ENCODE data around the gene CYB5R4.
"Not testable (repeated sequence)": the region's sequence is repeated elsewhere in the genome, so short reads cannot be mapped to it uniquely, and the experiment has no call there.

The CYB5R4 gene

DNA sequence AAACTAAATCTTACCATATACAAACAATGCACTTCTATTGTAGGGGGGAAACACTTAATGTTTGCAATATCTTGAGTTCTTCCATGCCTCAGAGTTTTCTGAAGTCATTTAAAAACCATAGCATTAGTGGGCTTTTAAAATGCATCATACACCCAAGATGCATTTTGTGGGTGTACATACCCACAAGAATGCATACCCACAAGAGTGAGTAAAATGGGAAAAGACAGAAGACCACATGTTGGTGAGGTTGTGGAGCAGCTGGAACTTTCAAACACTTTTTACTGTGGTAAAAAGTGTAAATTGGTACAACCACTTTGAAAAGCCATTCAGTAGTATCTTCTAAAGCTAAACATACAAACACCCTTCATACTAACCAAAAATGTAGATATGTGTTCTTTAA lies 57.5 kb downstream of the CYB5R4 start:
- DNase-seq, result no peak

DNA sequence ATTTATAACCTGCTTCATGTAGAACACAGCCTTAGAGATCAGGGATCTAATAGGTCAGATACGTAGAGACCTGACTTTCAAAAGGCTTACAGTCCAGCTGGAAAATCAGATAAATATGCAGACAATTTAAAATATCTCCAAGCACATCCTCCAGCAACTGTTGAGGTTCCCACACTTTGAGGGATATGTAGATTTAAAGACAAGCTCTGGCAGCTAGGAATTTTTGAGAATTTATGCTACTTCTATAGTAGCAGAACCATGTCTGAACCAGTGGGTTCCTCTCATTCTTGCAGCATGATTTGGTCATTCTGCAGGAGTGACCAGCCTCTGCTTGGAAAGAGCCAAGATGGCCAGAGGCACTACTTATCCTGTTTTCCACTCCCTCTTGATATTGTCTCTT lies 60.5 kb downstream of the CYB5R4 start:
- DNase-seq, result no peak

DNA sequence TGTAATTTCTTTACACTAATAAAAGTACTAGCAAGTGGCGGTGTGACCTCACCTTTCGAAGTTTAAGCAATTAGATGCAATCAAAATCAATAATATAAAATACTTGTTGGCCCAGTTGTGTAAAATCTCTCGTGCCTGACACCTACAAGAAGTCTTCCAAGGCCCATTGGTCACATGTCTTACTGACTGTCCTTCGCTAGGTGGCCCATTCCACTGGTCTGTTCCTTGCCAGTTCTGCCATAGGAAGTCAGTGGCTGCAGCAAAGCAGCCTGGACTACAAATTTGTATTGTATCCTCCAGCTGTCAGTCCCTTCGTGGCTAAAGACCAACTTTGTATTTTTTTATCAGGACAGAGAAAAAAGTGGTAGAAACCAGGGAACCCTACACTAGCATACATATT lies 61.8 kb downstream of the CYB5R4 start:
- no peak for DNase-seq

DNA sequence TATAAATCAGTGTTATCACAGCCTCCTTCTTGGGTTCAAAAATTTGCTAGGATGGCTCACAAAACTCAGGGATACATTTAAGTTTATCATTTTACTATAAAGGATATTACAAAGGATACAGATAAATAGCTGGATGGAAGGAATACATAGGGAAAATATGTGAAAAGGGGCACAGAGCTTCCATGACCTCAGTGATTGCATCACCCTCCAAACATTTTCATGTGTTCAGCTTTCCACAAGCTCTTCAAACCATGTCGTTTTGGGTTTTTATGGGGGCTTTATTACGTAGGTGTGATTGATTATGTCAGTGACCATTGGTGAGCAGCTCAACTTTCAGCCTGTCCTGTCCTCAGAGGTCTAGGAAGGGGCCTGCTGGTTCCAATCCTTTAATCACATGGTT lies 68.0 kb downstream of the CYB5R4 start:
- DNase-seq, result no peak

DNA sequence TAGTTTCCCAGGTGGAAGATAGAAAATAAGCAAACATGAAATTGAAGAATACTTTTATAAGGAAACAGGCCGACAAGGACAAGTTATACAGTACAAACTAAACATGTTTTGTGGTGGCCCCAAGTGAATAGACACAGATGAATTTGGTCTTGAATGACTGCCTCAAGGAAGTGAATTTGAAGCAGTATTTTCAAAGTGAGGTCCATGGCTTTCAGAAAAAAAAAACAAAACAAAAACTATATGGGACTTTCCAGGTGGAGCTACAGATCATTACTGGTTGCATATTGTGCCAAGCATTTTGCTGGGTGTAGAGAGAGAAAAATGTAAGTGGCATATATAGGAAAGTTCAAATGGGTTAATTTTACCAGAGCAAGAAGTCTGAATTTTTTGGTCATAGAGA lies 68.8 kb downstream of the CYB5R4 start:
- no peak for DNase-seq

DNA sequence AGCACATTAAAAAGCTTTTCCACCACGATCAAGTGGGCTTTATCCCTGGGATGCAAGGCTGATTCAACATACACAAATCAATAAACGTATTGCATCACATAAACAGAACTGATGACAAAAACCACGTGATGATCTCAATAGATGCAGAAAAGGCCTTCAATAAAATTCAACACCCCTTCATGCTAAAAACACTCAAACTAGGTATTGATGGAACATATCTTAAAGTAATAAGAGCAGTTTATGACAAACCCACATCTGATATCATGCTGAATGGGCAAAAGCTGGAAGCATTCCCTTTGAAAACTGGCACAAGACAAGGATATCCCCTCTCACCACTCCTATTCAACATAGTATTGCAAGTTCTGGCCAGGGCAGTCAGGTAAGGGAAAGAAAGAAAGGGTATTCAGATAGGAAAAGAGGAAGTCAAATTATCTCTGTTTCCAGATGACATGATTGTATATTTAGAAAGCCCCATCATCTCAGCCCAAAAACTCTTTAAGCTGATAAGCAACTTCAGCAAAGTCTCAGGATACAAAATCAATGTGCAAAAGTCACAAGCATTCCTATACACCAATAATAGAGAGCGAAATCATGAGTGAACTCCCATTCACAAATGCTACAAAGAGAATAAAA lies 86.8 kb downstream of the CYB5R4 start:
- not testable (repeated sequence) for DNase-seq

DNA sequence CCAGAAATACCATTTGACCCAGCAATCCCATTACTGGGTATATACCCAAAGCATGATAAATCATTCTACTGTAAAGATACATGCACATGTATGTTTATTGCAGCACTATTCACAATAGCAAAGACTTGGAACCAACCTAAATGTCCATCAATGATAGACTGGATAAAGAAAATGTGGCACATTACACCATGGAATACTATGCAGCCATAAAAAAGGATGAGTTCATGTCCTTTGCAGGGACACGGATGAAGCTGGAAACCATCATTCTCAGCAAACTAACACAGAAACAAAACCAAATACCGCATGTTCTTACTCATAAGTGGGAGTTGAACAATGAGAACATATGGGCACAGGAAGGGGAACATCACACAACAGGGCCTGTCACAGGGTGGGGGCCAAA lies 88.5 kb downstream of the CYB5R4 start:
- DNase-seq, result not testable (repeated sequence)

DNA sequence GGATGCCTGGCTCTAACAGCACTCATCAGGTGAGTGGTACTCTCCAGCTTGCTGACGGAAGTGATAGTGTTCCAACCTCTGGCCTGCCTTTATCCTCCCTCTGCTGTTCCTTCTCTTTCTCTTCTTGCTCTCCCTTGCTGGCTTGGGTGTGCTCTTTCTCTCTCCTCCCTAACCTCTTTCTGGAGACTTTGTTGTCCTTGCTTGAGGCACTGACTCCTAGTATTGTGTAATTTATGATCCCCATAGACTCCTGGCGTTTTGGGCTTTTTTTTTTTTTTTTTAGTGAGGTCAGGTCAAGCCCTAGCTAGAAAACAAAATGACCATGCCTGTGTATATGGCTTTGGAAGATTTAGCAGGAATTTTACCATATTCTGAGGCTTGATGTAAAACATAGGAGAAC lies 89.4 kb downstream of the CYB5R4 start:
- no peak for DNase-seq

DNA sequence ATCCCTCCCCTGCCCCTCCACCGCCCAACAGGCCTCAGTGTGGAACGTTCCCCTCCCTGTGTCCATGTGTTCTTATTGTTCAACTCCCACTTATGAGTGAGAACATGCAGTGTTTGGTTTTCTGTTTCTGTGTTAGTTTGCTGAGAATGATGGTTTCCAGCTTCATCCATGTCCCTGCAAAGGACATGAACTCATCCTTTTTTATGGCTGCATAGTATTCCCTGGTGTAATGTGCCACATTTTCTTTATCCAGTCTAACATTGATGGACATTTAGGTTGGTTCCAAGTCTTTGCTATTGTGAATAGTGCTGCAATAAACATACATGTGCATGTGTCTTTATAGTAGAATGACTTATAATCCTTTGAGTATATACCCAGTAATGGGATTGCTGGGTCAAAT lies 91.9 kb downstream of the CYB5R4 start:
- DNase-seq, result not testable (repeated sequence)

DNA sequence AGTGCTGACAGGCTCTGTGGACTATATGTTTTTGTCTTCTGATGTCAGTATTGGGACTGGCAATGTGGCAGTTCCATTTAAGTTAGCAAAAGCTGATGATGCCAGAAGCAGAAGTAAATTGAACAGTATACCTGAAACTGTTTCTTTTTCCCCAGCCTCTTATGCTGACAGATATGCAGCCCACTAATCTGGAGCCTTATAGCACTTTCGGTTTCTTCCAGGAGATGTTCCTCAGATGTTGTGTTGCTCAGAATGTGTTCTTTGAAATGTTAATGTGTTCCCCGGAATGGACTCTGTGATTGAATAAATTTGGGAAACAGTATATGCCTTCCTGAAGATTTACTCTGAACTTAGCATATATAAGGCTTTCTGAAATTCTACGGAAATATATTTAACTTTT lies 93.3 kb downstream of the CYB5R4 start:
- DNase-seq, result no peak

DNA sequence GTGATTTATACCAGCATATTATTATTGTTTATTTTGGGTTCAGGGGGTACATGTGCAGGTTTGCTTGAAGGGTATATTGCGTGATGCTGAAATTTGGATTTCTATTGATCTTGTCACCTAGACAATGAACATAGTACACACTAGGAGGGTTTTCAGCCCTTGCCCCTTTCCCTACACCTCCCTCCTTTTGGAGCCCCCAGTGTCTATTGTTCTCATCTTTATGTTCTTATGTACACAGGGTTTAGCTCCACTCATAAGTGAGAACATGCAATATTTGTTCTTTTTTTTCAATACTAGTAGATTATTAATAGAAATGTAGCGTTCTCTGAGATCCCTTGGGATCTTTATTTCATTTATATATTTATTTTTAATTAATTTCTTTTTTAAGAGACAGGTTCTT lies 94.9 kb downstream of the CYB5R4 start:
- no peak for DNase-seq

DNA sequence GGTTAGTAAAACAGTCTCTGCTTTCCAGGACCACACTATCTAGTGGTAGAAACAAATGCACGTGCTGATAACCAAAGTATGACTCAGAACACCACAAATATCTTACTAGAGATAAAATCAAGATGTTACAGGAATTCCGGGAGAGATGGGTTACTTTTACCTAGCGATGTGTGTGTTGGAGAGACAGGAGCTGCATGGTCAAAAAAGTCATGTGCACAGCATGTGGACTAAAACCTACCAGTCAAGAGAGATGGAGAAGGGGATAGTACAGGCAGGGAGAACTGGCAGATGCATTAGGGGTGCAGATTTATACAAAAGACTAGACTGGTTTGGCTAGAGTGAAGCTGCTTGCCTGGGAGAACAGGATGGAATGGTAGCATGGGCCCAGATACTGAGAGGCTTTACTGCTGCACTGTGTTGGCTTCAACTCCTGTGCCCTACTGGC lies 98.8 kb downstream of the CYB5R4 start:
- DNase-seq, result no peak

DNA sequence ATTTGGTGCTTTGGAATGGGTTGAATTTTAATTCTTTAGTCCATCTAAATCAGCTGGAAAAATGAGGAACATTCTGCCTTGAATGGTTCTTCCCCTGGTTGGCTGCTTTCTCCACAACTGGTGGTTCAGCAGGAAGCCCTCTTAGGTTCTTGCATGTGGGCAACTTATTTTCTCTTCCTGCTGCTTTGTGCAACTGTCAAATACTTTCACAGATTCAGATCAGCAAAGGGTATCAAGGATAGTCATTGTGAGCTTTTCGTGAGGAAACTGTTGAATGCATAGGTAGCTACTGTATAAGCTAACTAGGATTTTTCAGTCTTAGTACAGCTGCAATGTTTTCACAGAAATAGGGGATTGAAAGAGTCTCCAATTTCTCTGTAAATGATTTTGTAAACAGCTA lies 101.2 kb downstream of the CYB5R4 start:
- DNase-seq, result no peak

DNA sequence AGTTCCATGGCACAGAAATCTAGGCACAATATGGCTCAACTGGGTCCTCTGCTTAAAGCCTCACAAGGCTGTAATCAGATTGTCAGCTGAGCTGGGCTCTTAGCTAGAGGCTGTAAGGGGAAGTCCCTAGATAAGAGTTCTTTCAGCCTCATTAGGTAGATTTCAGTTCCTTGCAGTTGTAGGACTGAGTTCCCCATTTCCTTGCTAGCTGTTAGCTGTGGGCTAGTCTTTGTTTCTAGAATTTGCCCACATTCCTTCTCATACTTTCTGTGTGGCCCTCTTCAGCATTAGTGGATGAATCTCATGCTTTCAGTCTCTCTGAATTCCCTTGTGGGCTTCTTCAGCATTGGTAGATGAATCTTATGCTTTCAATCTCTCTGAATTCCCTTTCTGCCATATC lies 103.1 kb downstream of the CYB5R4 start:
- DNase-seq, result no peak

DNA sequence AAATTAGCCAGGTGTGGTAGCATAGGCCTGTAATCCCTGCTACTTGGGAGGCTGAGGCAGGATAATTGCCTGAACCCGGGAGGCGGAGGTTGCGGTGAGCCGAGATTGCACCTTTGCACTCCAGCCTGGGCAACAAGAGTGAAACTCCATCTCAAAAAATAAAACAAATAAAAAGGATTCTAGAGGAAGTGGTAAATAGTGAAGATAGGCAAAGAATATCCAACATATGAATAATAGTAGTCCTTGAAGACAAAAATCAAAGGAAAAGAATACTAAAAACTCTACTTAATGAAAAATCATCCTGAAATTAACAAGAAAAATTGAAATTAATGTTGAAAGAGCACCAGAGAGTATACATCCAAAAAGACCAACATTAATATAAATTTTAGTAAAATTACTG lies 107.0 kb downstream of the CYB5R4 start:
- DNase-seq, result no peak

DNA sequence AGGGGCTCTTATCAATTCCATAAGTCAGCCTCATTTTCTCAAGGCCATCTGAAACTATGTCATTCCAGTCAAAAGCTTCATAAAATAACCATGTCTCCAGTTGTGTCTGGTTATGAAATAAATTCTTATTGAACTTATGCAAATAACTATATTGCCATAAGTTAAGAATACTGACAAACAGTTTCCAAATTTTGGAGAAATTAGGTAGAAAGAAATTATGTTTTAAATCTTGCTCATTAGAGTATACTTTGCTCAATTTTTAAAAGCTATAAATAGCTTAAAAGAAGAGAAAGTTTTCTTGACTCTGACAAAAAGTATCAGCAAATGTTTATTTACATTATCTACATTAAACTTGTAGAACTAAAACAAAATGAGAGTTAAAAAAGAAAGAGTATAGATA lies 111.1 kb downstream of the CYB5R4 start:
- DNase-seq, result no peak

DNA sequence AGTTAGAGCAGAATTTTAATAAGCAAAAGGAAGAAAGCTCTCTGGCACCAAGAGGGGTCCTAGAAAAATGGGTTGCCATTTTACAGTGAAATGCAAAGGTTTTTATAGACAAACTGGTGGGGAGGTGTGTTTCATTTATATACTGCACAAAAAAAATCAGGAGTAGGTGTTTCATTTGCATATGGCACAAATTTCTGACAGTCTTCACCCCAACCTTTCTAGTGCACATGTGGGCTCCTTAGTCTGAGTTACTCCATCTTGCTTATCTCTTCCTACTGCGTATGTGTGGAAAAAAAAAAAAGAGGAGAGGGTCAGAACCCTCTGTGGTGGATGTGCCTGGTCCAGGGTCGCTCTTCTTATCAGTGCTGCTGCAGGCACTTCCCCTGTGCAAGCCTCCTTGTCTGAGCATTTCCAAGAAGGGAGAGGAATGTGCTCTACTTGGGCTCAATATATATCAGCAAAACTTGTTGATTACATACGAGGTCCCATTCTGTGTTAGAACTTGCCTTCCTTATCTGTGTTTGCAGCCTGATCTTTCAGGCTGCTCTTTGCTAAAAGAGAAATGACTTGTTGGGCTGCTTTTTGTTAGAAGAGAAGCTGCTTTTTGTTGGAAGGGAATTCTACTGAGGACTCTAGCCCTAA lies 115.0 kb downstream of the CYB5R4 start:
- DNase-seq, result no peak

DNA sequence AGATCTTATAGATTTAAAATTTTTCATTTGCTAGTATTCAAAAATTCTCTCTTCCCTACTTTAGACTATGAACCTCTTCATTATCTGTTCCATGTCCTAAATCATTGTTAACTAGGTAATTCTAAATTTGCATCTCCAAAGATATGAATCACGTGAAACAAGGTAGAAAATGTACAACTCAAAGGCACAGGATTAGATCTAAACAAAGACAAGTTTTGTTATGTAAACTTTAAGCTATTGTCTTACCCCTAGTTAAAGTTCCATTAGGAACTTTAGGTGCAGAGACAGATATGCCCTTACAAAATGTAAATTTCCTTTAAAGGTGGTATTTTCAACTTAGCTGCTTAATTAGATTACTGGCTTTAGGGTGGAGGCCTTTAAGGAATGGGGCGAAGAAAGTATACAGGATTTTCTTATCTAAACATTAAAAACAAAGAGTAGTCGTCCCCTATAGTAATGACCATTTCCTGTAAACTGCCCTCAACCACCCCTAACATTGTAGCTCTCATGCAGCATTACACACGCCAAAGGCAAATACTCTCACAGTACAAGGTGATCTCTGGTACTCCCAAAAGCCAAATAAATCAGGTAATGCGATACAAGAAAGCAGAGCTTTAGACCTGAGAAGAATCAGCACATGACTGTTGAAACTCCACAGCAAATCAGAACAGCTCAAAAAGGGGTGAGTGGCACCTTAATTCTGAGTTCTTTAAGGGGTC lies 116.7 kb downstream of the CYB5R4 start:
- DNase-seq, result no peak

DNA sequence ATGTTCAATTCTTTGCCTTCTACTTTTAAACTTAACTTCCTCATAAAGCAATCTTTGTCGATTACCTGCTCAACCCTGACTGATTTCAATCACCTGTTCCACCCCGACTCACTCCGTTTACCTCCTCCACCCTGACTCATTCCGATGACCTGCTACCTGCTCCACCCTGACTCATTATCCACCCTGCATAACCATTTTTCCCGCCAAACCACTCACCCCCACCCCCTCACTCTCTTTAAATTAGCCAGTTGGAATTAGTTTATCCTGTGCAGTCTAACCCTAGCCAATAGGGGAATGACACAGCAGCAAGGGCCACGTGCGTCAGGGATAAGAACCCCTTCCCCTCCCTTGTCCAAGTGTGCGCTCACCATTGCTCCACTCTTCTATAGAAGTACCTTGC lies 117.4 kb downstream of the CYB5R4 start:
- DNase-seq, result no peak

DNA sequence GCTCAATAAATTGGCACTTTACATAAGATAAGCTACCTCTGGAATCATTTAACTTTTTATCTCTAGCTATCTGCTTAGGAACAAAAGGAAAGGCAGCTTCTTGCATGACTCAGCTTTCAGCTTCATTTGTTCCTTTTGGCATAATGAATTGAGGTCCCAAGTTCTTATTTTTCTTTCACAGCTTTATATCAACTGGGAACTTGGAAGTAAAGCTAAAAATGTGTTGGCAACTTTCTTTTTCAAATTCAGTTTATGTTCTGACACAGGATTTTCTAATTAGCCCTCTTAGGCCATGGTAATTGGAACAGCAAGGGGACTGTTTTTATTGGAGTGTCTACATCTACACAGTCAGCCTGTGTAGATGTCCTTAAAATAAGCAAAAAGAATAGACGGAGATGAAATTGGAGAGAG lies 118.8 kb downstream of the CYB5R4 start:
- DNase-seq, result no peak

DNA sequence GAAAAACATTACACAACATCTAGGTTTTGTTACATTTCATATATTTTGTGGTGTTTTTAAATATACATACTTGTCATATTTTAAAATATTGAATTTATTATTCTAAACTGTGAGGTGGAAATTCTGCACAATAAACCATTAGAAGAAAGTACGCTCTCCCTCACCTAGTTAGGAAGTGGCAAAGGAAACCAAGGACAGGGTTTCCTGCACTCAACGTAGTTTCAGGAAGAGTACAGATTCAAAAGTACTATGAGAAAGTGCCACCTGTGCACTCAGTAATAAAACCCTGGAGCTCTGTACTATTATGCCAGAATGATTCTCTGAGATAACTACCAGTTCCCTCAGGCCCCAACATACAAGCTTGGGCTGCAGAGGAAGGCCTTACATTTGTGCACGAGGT lies 119.5 kb downstream of the CYB5R4 start:
- DNase-seq, result no peak

DNA sequence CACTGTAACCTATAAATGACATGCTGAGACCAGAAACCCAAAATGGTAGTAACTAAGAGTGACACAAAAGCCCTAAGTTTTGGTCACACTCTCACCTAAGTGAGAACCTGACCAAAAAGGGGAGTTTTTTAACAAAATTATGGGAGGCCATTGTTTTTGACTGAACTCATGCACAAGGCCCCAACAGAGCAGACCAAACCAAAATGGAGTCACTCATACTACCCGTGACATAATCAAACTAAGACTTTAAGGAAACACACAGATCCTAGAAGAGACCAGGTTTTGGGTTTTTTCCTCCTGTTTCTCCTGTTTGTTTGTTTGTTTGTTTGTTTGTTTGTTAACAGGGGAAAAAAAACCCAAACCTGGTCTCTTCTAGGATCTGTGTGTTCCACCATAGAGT lies 124.9 kb downstream of the CYB5R4 start:
- DNase-seq, result no peak

DNA sequence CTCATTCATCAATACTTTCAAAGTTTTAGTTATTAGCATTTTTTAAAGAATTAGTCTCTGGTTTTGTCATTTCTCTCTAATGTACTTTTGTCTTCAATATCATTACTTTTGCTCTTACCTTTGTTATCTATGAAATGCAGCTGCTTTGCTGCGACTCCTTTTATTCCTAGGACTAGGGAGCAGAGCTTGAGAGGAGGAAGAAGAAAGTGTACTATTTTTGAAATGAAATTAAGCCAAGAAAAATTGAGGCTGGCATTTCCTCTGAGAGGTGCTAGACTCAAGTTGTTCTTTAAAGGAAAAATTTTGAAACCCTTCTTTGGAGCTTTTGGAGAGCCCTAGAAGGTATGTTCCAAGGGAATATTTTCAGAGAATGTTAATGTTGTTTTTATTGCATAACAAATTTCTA lies 125.8 kb downstream of the CYB5R4 start:
- no peak for DNase-seq

DNA sequence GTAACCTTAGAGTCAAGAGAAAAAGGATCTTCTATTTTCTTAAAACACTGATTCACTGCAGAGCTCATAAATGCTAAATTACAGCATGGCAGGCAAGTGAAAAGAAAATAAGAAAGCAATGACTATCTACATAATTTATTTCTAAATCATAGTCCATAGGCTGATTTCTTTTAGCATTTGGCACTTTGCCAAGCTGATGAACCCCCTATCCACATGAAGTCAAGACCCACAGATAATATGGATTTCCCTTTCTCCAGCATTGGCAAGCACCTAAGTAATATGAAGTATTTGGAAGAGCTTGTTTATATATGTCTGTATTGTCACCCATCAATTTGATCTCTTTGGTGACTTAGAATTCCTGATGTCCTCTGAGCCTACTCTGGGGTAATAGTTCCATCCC lies 126.2 kb downstream of the CYB5R4 start:
- DNase-seq, result no peak

Data from CD4-positive, alpha-beta T cell treated with Interleukin-21 for 1 hour (primary cell).